ENCODE results near the gene THAP6.
"Not testable (repeated sequence)": the region's sequence is repeated elsewhere in the genome, so short reads cannot be mapped to it uniquely, and the experiment has no call there.

Gene THAP6

GRCh38 chr4:75514131-75514948, at the start of gene THAP6, which contains the start of gene RCHY1:
Gene THAP6 (plus strand): TSS chr4:75514473. CDS start chr4:75515453, 980 bp downstream.
Gene RCHY1 (minus strand): TSS chr4:75514403. CDS start chr4:75514286, 117 bp downstream.
- peak; percentile 96 for DNase-seq (ENCODE audit: low read depth)

GRCh38 chr4:75469896-75470295, 44.4 kb upstream of the THAP6 start:
- DNase-seq (ENCODE audit: low read depth) = peak; percentile 10

GRCh38 chr4:75470738-75471137, 43.5 kb upstream of the THAP6 start:
- no peak for DNase-seq (ENCODE audit: low read depth)

- DNase-seq (ENCODE audit: low read depth) = no peak
Observed at GRCh38 chr4:75477201-75477600, 37.1 kb upstream of the THAP6 start.

GRCh38 chr4:75484190-75484589, 30.1 kb upstream of the THAP6 start:
- DNase-seq (ENCODE audit: low read depth) = no peak

GRCh38 chr4:75490155-75490554, 24.1 kb upstream of the THAP6 start:
- DNase-seq (ENCODE audit: low read depth) = peak; percentile 63

- peak; percentile 88 for DNase-seq (ENCODE audit: low read depth)
Observed at GRCh38 chr4:75494563-75494962, 19.7 kb upstream of the THAP6 start.

GRCh38 chr4:75495476-75495875, 18.8 kb upstream of the THAP6 start:
- DNase-seq (ENCODE audit: low read depth) = no peak

- DNase-seq (ENCODE audit: low read depth) = no peak
Observed at GRCh38 chr4:75496406-75496805, 17.9 kb upstream of the THAP6 start.

- DNase-seq (ENCODE audit: low read depth) = peak; percentile 39
Observed at GRCh38 chr4:75497133-75497532, 17.1 kb upstream of the THAP6 start.

- no peak for DNase-seq (ENCODE audit: low read depth)
Observed at GRCh38 chr4:75498041-75498440, 16.2 kb upstream of the THAP6 start.

GRCh38 chr4:75499900-75500299, 14.4 kb upstream of the THAP6 start:
- DNase-seq (ENCODE audit: low read depth) = no peak

GRCh38 chr4:75502671-75503070, 11.6 kb upstream of the THAP6 start:
- DNase-seq (ENCODE audit: low read depth) = no peak

- DNase-seq (ENCODE audit: low read depth) = no peak
Observed at GRCh38 chr4:75505630-75506029, 8.6 kb upstream of the THAP6 start.

- DNase-seq (ENCODE audit: low read depth) = not testable (repeated sequence)
Observed at GRCh38 chr4:75509592-75509991, 4.7 kb upstream of the THAP6 start.

- DNase-seq (ENCODE audit: low read depth) = no peak
Observed at GRCh38 chr4:75511841-75512240, 2.4 kb upstream of the THAP6 start.

GRCh38 chr4:75512386-75513211, 1.7 kb upstream of the THAP6 start:
- peak; percentile 85 for DNase-seq (ENCODE audit: low read depth)

- no peak for DNase-seq (ENCODE audit: low read depth)
Observed at GRCh38 chr4:75513526-75514130, 645 bp upstream of the THAP6 start.

GRCh38 chr4:75514949-75515612, 808 bp downstream of the THAP6 start:
- no peak for DNase-seq (ENCODE audit: low read depth)

- DNase-seq (ENCODE audit: low read depth) = no peak
Observed at GRCh38 chr4:75516144-75516543, 1.9 kb downstream of the THAP6 start.

GRCh38 chr4:75519452-75519851, 5.2 kb downstream of the THAP6 start:
- not testable (repeated sequence) for DNase-seq (ENCODE audit: low read depth)

- DNase-seq (ENCODE audit: low read depth) = no peak
Observed at GRCh38 chr4:75525086-75525485, 10.8 kb downstream of the THAP6 start.

Measured in amniotic epithelial cell (primary cell).